ENCODE results near the gene IFNA2. TPM values are rescaled to one million over a fixed set of nuclear protein-coding genes. Genes with fewer than 3 reads are reported as not detected.

Gene IFNA2
- total RNA-seq, 4 donors from 2014 or later = not detected

GRCh38 chr9:21408817-21409216 lies 23.6 kb upstream of the IFNA2 start, which contains the start of gene IFNA8:
Gene IFNA8, plus strand, starts transcription at chr9:21409117. Its CDS starts 60 bp downstream, at chr9:21409177.
- H3K4me3 ChIP-seq (ENCODE audit: low read depth, poor library complexity, severe bottlenecking) = no peak within 1 kb of the TSS
- TF ChIP-seq POLR2A (IDR thresholded peaks at IDR 0.05) = no peak
- intact Hi-C loops (cut with DNase I; ENCODE audit: low total_unique reads) = no loop called here
- WGBS, 2 donors = 89 to 90% methylated on average over 1 of the region's 1 CpG
- DNase-seq (ENCODE audit: low spot score in 2 of 2) = no peak

- 32 to 34% methylated on average over 3 of the region's 3 CpGs for WGBS, 2 donors
- no peak overlapping the region for H3K4me3 ChIP-seq (ENCODE audit: low read depth, poor library complexity, severe bottlenecking)
- DNase-seq (ENCODE audit: low spot score in 2 of 2) = no peak
- TF ChIP-seq POLR2A (IDR thresholded peaks at IDR 0.05) (no peak), CTCF (IDR thresholded peaks at IDR 0.05) (no peak)
- intact Hi-C loops (cut with DNase I; ENCODE audit: low total_unique reads) = no loop called here
Measured at GRCh38 chr9:21404146-21404545, 18.9 kb upstream of the IFNA2 start.

DNA sequence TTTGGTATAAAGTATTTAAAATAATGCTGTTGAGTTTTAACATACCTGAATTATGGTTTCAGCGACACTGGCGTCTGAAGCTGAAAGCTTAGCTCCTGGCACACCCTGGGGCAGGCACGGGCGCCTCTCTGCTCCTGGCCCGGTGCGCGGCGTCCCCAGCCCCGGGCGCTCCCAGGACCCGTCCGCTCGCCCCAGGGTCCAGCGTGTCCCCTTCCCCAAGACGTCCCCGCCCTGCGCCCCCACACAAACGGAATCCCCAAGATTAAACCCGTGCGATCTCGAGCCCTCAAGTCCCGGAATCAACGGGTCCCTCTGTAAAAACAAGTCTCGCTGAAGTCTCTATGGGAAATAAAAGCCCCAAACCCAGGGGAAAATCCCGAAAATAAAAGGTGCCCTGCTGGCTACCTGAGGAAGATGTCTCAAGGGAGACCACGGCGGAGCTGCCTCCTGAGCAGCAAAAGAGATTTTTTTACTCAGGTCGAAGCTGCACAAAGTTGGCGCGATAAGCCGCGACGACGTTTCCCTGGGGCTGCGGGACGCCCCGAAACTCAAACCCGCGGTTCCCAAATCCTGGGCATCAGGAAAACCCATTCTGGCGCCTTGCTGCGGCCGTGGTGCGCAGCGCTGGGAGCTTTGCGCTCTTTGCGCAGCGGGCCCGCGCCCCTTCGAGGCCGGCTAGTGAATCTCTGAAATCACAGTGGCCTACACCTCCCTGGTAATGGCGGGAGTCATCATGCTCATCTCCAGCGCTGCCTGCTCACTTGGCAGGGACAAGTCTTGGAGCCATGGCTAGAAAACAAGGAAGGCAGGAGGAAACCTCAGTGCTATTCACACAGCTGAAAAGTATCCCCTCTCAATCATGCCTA lies 17.4 kb upstream of the IFNA2 start:
- intact Hi-C loops (cut with DNase I; ENCODE audit: low total_unique reads) = no loop called here
- TF ChIP-seq POLR2A (IDR thresholded peaks at IDR 0.05) = no peak
- no peak for TF ChIP-seq CTCF (IDR thresholded peaks at IDR 0.05)
- WGBS, 2 donors = 1 to 2% methylated on average over 48 to 53 of the region's 53 CpGs
- DNase-seq (ENCODE audit: low spot score in 2 of 2) = peak in 1 of 2 donors; percentile 86
- H3K4me3 ChIP-seq (ENCODE audit: low read depth, poor library complexity, severe bottlenecking) = no peak overlapping the region

DNA sequence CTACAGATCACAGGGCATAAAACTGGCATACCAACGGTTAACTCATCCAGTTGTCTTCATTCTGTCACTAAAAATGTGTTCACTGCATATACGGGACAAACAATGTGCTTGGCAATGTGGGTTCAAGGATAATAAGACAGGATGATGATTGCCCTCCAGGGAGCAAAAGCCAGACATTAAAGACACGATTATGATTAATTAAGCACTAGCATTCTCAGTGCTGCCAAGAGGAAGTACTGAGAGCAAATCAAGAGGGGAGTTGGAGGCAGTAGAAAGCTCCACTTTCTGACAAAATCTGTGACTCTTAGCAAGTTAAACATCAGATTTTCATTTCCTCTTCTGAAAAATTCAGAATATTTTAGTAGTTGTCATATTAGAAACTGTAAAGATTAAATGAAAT lies 14.8 kb upstream of the IFNA2 start:
- intact Hi-C loops (cut with DNase I; ENCODE audit: low total_unique reads) = no loop called here
- no peak overlapping the region for H3K4me3 ChIP-seq (ENCODE audit: low read depth, poor library complexity, severe bottlenecking)
- DNase-seq (ENCODE audit: low spot score in 2 of 2) = no peak
- no peak for TF ChIP-seq CTCF (IDR thresholded peaks at IDR 0.05)
- no peak for TF ChIP-seq POLR2A (IDR thresholded peaks at IDR 0.05)
- 14 to 25% methylated on average over 3 of the region's 3 CpGs for WGBS, 2 donors

GRCh38 chr9:21398955-21399489 lies 13.8 kb upstream of the IFNA2 start:
- intact Hi-C loops (cut with DNase I; ENCODE audit: low total_unique reads) = no loop called here
- TF ChIP-seq POLR2A (IDR thresholded peaks at IDR 0.05) (no peak), CTCF (IDR thresholded peaks at IDR 0.05) (no peak)
- WGBS, 2 donors = 89 to 90% methylated on average over 5 of the region's 5 CpGs
- no peak overlapping the region for H3K4me3 ChIP-seq (ENCODE audit: low read depth, poor library complexity, severe bottlenecking)
- DNase-seq (ENCODE audit: low spot score in 2 of 2) = no peak
